Ishikawa (cell line): ENCODE results near the gene ASS1.

Experiments
- MAX ChIP-seq: IDR thresholded peaks from 2 replicates; pipeline ENCODE4 v1.6.1; 2012
- REST ChIP-seq: IDR thresholded peaks from 2 replicates; pipeline ENCODE4 v1.6.1; 2012; ENCODE audit warnings: low read depth, mild to moderate bottlenecking

GRCh38 chr9:130536701-130537107 is 91.9 kb downstream of the ASS1 start:
- TF ChIP-seq REST (no peak), MAX (no peak)
